IgD-negative memory B cell (primary cell): Measurements from ENCODE around the gene ASB10. TPM values are rescaled to one million over a fixed set of nuclear protein-coding genes. Genes with fewer than 3 reads are reported as not detected.

Experiments used
- H3K27ac Mint-ChIP-seq, 3 donors: one replicate each; pipeline ENCODE4 v1.8.0; 2020 to 2022; ENCODE audit warnings: mild to moderate bottlenecking in 3 of 3, mixed read lengths in 3 of 3, moderate library complexity in 1 of 3
- H3K27me3 Mint-ChIP-seq: one replicate; pipeline ENCODE4 v1.8.0; 2021; ENCODE audit warnings: mixed read lengths
- H3K36me3 Mint-ChIP-seq: one replicate; pipeline ENCODE4 v1.8.0; 2020; ENCODE audit warnings: mild to moderate bottlenecking, mixed read lengths
- H3K4me1 Mint-ChIP-seq, 3 donors: one replicate each; pipeline ENCODE4 v1.8.0; 2020 to 2022; ENCODE audit warnings: mixed read lengths in 3 of 3, mild to moderate bottlenecking in 1 of 3
- H3K4me3 Mint-ChIP-seq, 4 donors: one replicate each; pipeline ENCODE4 v1.8.0; 2020 to 2022; ENCODE audit warnings: mild to moderate bottlenecking in 4 of 4, mixed read lengths in 4 of 4, moderate library complexity in 3 of 4
- H3K9me3 Mint-ChIP-seq, 3 donors: one replicate each; pipeline ENCODE4 v1.8.0; 2020 to 2021; ENCODE audit warnings: mixed read lengths in 3 of 3, mild to moderate bottlenecking in 1 of 3
- polyA plus RNA-seq: library from polyadenylated mRNA; unstranded; fragments of 300-500 nt; fragmentation: Illumina TruSeq; gene quantifications from one replicate; pipeline ENCODE4 v1.2.3, GENCODE V29; 2021

ASB10 gene
- polyA plus RNA-seq, 1 donor from 2014 or later: not detected

DNA sequence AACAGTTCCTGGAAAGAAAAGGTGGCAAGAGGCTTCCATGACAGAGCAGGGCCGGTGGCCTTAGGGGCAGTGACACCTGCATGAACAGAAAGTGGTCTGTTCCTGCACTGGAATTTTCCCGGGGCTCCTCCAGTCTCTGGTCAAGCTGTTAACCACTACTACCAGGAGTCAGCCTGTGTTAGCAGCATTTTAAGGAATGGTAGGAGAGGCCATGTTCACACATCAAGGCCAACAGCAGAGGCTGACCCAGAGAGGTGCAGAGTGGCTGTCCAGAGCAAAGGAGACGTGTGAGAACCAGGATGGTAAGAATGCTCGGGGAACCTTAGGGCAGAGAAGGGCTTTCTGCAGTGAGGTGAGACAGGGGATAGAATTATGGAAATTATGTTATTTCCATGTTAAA, 14.7 kb upstream of the ASB10 start:
- H3K27ac Mint-ChIP-seq: no peak overlapping the region
- H3K36me3 Mint-ChIP-seq: peaks cover 4% of the 10 kb centered on the region
- H3K4me1 Mint-ChIP-seq: peaks cover 0 to 1% (median 0%) of the 10 kb centered on the region in 3 donors
- H3K9me3 Mint-ChIP-seq: no peaks in the 10 kb centered on the region
- no peak overlapping the region for H3K4me3 Mint-ChIP-seq
- peaks cover 29% of the 10 kb centered on the region for H3K27me3 Mint-ChIP-seq

- Mint-ChIP-seq H3K4me1 (no peaks in the 10 kb centered on the region), H3K4me3 (no peak overlapping the region), H3K9me3 (no peaks in the 10 kb centered on the region), H3K36me3 (peaks cover 4% of the 10 kb centered on the region), H3K27ac (no peak overlapping the region), H3K27me3 (peaks cover 29% of the 10 kb centered on the region)
Measured at GRCh38 chr7:151201344-151201743, 14.3 kb upstream of the ASB10 start.

DNA sequence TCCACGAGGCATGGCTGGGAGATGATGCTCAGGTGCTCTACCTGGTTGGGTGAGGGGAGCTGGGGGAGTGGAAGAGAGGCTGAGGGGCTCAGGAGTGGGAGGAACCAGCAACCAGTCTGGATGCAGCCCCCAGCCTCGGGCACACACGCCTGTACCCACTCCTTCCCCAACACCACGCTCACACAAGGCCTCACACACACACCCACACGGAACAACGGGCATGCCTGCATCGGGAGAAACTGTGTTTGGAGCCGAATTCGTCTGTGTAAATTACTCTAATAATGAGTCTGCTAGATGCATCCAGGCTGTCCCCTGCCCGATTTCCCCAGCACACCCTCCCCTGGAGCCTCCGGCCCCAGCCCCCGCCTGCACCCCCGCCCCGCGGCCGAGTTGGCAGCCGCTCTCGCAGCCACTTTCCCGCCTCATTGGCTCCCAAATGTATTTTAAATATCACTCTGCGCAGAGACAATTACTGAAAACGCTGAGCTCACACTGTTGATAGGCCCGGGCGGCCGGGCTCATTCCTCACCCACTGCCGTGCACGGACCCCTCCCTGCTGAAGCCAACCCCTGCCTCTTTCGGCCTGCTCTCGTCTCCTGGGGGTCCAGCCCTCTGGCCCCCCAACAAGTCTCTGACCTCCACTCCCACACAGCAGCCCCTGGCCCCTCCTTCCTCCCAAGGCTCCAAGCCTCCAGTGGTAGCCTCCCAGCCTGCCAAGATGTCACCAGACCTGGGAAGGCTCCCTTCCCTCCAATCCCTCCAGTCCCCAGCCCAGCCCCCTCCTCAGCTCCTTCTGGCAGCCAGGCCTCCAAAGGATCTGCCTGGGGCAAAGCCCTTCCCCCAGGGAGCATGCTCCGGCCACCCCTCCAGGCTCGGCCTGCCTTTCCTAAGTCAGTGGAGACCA, 12.1 kb upstream of the ASB10 start:
- Mint-ChIP-seq H3K36me3 (peaks cover 4% of the 10 kb centered on the region), H3K4me1 (no peaks in the 10 kb centered on the region), H3K4me3 (no peak overlapping the region), H3K27me3 (peaks cover 21% of the 10 kb centered on the region), H3K9me3 (no peaks in the 10 kb centered on the region), H3K27ac (no peak overlapping the region)

GRCh38 chr7:151197932-151198331, 10.9 kb upstream of the ASB10 start:
- Mint-ChIP-seq H3K4me1 (no peaks in the 10 kb centered on the region), H3K36me3 (peaks cover 4% of the 10 kb centered on the region)

GRCh38 chr7:151195616-151196450, 8.8 kb upstream of the ASB10 start:
- no peaks in the 10 kb centered on the region for H3K36me3 Mint-ChIP-seq
- no peak overlapping the region for H3K27ac Mint-ChIP-seq
- H3K4me3 Mint-ChIP-seq: no peak overlapping the region
- H3K9me3 Mint-ChIP-seq: no peaks in the 10 kb centered on the region
- H3K4me1 Mint-ChIP-seq: no peaks in the 10 kb centered on the region
- peaks cover 10% of the 10 kb centered on the region for H3K27me3 Mint-ChIP-seq

More at GRCh38 chr7:151197932-151198331, 10.9 kb upstream of the ASB10 start:
- peaks cover 17% of the 10 kb centered on the region for H3K27me3 Mint-ChIP-seq
- no peak overlapping the region for H3K4me3 Mint-ChIP-seq
- no peak overlapping the region for H3K27ac Mint-ChIP-seq
- no peaks in the 10 kb centered on the region for H3K9me3 Mint-ChIP-seq

- peaks cover 0 to 2% (median 0%) of the 10 kb centered on the region in 3 donors for H3K9me3 Mint-ChIP-seq
- no peak overlapping the region for H3K27ac Mint-ChIP-seq
- H3K4me3 Mint-ChIP-seq: no peak overlapping the region
Measured at GRCh38 chr7:151194188-151194587, 7.1 kb upstream of the ASB10 start.

DNA sequence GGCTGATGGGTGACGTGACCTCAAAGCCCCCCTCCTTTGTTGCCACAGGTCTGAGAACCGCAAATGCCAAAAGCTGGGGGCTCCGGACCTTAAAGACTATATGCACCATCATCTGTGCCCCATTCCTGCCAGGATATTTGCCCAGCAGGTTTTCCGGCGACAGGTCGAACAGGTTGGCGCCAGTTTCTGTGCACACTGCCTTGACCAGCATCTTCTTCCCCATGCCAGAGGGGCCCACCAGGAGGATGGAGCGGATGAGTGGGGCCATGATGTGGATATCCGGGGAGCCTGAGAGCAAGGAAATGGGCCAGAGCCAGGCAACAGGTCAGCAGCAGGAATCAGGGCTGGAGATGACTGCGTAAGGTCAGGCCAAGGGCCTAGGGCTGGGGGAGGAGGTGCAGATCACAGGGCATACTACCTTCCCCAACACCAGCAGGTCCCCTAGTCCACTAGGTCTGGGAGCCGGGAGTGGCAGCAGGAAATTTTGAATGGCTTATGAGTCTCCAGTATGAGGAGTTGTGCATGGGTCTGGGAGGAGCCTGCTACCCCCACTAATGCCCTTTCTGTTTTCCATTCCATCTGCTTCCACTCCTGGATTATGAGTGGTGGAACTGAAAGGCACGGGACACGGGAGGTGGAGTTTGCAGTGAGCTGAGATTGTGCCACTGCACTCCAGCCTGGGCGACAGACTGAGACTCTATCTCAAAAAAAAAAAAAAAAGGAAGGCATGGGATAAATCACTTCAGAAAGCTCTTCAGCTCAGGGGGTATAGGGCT, 6.3 kb upstream of the ASB10 start:
- peaks cover 0 to 2% (median 0%) of the 10 kb centered on the region in 3 donors for H3K4me1 Mint-ChIP-seq
- no peak overlapping the region for H3K27ac Mint-ChIP-seq
- peaks cover 0 to 2% (median 0%) of the 10 kb centered on the region in 3 donors for H3K9me3 Mint-ChIP-seq
- no peaks in the 10 kb centered on the region for H3K36me3 Mint-ChIP-seq
- H3K27me3 Mint-ChIP-seq: peaks cover 11% of the 10 kb centered on the region
- peak overlapping the region in 1 of 4 donors; percentile 36 for H3K4me3 Mint-ChIP-seq

More at GRCh38 chr7:151194188-151194587, 7.1 kb upstream of the ASB10 start:
- Mint-ChIP-seq H3K4me1 (no peaks in the 10 kb centered on the region), H3K27me3 (peaks cover 12% of the 10 kb centered on the region), H3K36me3 (no peaks in the 10 kb centered on the region)

DNA sequence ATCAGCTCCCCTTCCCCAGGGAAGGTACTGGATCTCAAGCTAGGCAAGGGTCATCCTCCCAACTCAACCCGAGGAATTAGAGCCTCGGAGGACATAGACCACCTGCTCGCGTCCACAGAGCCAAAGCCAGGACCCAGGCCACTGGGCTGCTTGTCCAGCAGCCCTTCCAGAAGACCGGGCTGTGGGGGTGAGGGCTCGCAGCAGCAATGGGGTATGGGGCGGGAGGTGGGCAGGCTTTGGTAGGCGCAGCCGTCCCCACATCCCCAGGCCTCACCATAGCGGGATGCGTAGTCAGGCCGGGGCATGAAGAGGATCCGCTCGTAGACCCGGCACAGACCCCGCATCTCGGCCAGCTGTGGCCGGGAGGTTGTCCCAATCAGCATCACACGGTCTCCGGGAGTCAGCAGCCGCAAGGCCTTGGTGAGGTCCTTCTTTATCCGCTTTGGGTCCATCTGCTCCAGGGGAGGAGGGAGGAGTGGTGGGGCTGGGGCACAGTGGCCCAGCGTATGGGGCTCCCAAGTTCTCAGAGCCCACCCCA, 5.0 kb upstream of the ASB10 start:
- Mint-ChIP-seq H3K4me3 (no peak overlapping the region), H3K27me3 (peaks cover 11% of the 10 kb centered on the region), H3K36me3 (no peaks in the 10 kb centered on the region), H3K27ac (no peak overlapping the region), H3K4me1 (peaks cover 0 to 6% (median 0%) of the 10 kb centered on the region in 3 donors), H3K9me3 (peaks cover 0 to 2% (median 0%) of the 10 kb centered on the region in 3 donors)

DNA sequence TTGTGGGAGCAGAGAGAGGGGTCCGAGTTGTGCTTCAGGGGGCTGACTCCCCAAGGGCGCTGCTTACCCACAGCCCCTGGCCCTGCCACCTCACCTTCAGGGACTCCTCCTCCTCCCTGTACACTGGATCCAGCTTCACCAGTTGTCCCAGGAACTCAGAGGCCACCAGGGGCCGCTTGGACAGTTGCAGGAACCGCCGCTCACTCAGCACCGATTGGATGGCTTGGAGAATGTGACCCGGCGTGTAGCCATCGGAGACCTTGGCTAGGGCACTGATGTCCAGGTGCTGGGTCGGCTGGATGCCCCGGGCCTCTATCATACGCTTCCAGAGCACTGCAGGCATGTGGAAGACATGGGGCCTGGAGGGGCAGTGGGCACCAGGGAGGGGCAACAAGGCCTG, 4.5 kb upstream of the ASB10 start:
- Mint-ChIP-seq H3K9me3 (peaks cover 0 to 2% (median 0%) of the 10 kb centered on the region in 3 donors), H3K27me3 (peaks cover 14% of the 10 kb centered on the region), H3K36me3 (no peaks in the 10 kb centered on the region), H3K4me3 (no peak overlapping the region), H3K4me1 (peaks cover 0 to 6% (median 0%) of the 10 kb centered on the region in 3 donors), H3K27ac (no peak overlapping the region)

GRCh38 chr7:151189038-151189437, 2.0 kb upstream of the ASB10 start:
- no peaks in the 10 kb centered on the region for H3K36me3 Mint-ChIP-seq
- no peak overlapping the region for H3K4me3 Mint-ChIP-seq
- peaks cover 0 to 6% (median 0%) of the 10 kb centered on the region in 3 donors for H3K4me1 Mint-ChIP-seq
- H3K9me3 Mint-ChIP-seq: peaks cover 0 to 2% (median 0%) of the 10 kb centered on the region in 3 donors
- H3K27ac Mint-ChIP-seq: no peak overlapping the region
- peaks cover 9% of the 10 kb centered on the region for H3K27me3 Mint-ChIP-seq

DNA sequence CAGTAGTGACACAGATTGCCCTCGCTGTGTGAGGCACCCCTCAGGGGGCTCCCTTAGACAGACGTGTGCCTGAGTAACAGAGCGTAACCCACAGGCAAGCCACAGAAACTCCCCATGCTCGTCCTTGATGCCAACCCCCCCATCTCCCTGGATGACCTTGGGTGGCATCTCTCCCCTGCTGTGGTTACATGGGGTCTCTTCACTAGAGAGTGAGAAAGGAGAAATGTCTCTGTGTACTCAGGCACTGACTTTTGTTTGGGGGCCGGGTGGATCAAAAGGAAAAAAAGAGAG, 1.1 kb upstream of the ASB10 start:
- Mint-ChIP-seq H3K9me3 (peaks cover 0 to 2% (median 0%) of the 10 kb centered on the region in 3 donors), H3K4me3 (no peak overlapping the region), H3K36me3 (no peaks in the 10 kb centered on the region), H3K4me1 (peaks cover 0 to 6% (median 0%) of the 10 kb centered on the region in 3 donors), H3K27ac (no peak overlapping the region), H3K27me3 (peaks cover 10% of the 10 kb centered on the region)

DNA sequence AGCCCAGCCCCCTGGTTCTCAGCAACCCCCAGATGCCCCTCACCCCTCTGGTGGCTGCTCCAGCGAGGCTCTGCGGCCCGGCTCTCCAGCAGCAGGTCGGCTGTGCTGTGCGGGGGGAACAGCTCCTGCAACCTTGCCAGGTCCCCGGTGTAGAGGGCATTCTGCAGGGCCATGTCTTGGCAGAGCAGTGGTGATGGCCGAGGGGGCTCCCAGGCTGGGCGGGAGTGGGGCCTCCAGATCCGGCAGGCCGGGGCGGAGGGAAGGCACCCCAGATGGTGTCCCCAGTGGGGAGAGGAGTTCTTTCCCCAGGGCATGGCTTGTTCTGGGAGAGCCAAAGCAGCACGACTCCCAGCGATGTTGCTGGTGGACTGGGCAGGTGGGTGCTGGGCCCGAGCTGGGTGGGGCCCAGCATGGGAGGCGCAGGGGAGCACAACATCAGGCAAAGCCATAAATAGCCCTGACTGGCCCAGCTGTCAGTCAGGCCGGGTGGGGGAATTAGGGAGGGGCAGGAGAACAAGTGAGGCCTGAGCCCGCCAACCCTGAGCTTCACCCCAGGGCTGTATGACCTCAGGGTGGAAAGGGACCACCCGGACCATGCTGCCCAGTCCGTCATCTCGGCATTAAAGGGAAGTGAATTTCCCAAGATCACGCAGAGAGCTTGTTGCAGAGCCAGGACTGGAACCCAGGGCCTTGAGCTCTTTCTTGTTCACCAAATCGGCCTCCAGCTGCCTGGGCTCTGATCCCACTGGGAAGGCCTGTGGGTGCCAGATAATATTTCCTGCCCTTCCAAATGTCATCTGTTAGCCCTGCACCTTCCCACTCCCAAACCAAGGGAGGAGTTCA, 580 bp upstream of the ASB10 start:
- H3K9me3 Mint-ChIP-seq: peaks cover 0 to 2% (median 0%) of the 10 kb centered on the region in 3 donors
- peaks cover 0 to 6% (median 0%) of the 10 kb centered on the region in 3 donors for H3K4me1 Mint-ChIP-seq
- H3K4me3 Mint-ChIP-seq: no peak overlapping the region
- H3K27me3 Mint-ChIP-seq: peaks cover 10% of the 10 kb centered on the region
- peak overlapping the region in 1 of 3 donors; percentile 31 for H3K27ac Mint-ChIP-seq
- no peaks in the 10 kb centered on the region for H3K36me3 Mint-ChIP-seq

GRCh38 chr7:151185762-151186639, 1.0 kb downstream of the ASB10 start:
- peaks cover 0 to 6% (median 0%) of the 10 kb centered on the region in 3 donors for H3K4me1 Mint-ChIP-seq
- H3K9me3 Mint-ChIP-seq: peaks cover 0 to 2% (median 0%) of the 10 kb centered on the region in 3 donors
- H3K27me3 Mint-ChIP-seq: peaks cover 14% of the 10 kb centered on the region
- H3K36me3 Mint-ChIP-seq: no peaks in the 10 kb centered on the region
- H3K27ac Mint-ChIP-seq: no peak overlapping the region
- no peak overlapping the region for H3K4me3 Mint-ChIP-seq
